ENCODE results near the gene SCN4B. TPM values are rescaled to one million over a fixed set of nuclear protein-coding genes. Genes with fewer than 3 reads are reported as not detected.
A peak's percentile ranks its signal among the peaks of the same experiment; 100 is the strongest.
"Not testable (repeated sequence)": the region's sequence is repeated elsewhere in the genome, so short reads cannot be mapped to it uniquely, and the experiment has no call there.

Gene SCN4B
- total RNA-seq, 1 donor from 2014 or later = 0.07 TPM

- no peak for DNase-seq
- intact Hi-C loops (cut with micrococcal nuclease) = no loop called here
- H3K27ac Mint-ChIP-seq = no peak overlapping the region
Measured at GRCh38 chr11:118184784-118185579, 32.4 kb upstream of the SCN4B start.

GRCh38 chr11:118183691-118184090 is 31.1 kb upstream of the SCN4B start:
- H3K4me3 Mint-ChIP-seq; H3K9me3 Mint-ChIP-seq; H3K27ac Mint-ChIP-seq; H3K4me1 Mint-ChIP-seq; DNase-seq; intact Hi-C loops (cut with micrococcal nuclease); H3K36me3 Mint-ChIP-seq (ENCODE audit: low read depth): not testable (repeated sequence)
- H3K27me3 Mint-ChIP-seq = peaks cover 32% of the 10 kb centered on the region

More at GRCh38 chr11:118184784-118185579, 32.4 kb upstream of the SCN4B start:
- Mint-ChIP-seq H3K9me3 (no peaks in the 10 kb centered on the region), H3K4me1 (peaks cover 3% of the 10 kb centered on the region), H3K27me3 (peaks cover 39% of the 10 kb centered on the region), H3K36me3 (ENCODE audit: low read depth) (no peaks in the 10 kb centered on the region), H3K4me3 (no peak overlapping the region)

- Mint-ChIP-seq H3K36me3 (ENCODE audit: low read depth) (no peaks in the 10 kb centered on the region), H3K4me3 (no peak overlapping the region), H3K9me3 (no peaks in the 10 kb centered on the region), H3K4me1 (peaks cover 2% of the 10 kb centered on the region), H3K27me3 (peaks cover 36% of the 10 kb centered on the region), H3K27ac (no peak overlapping the region)
- intact Hi-C loops (cut with micrococcal nuclease) = no loop called here
- no peak for DNase-seq
Measured at GRCh38 chr11:118180300-118180703, 27.7 kb upstream of the SCN4B start.

DNA sequence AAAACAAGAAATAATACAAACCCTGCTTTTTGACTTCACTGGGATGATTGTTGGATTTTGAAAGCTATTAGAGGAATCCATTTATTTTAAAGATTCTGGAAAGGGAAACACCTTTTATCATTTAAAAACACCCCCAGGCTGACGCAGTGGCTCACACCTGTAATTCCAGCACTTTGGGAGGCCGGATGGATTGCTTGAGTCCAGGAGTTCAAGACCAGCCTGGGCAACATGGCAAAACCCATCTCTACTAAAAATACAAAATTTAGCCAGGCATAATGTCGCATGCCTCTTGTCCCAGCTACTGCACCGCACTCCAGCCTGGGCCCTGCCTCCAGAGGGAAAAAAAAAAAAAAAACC is 24.1 kb upstream of the SCN4B start:
- Mint-ChIP-seq H3K36me3 (ENCODE audit: low read depth) (no peaks in the 10 kb centered on the region), H3K27me3 (peaks cover 20% of the 10 kb centered on the region), H3K27ac (no peak overlapping the region), H3K4me1 (peaks cover 4% of the 10 kb centered on the region), H3K9me3 (no peaks in the 10 kb centered on the region), H3K4me3 (no peak overlapping the region)
- intact Hi-C loops (cut with micrococcal nuclease) = loop anchor here (10.0 kb wide), 1 partner anchor 372 kb away; no protein-coding TSS in a partner anchor
- DNase-seq = no peak

- no peak for DNase-seq
- no peak within 1 kb of the TSS for H3K4me3 Mint-ChIP-seq
- peaks cover 8% of the 10 kb centered on the region for H3K4me1 Mint-ChIP-seq
- no peaks in the 10 kb centered on the region for H3K9me3 Mint-ChIP-seq
- peaks cover 20% of the 10 kb centered on the region for H3K27me3 Mint-ChIP-seq
- H3K36me3 Mint-ChIP-seq (ENCODE audit: low read depth) = no peaks in the 10 kb centered on the region
- intact Hi-C loops (cut with micrococcal nuclease) = loop anchor here (10.0 kb wide), 1 partner anchor 371 kb away; no protein-coding TSS in a partner anchor
- no peak within 1 kb of the TSS for H3K27ac Mint-ChIP-seq
Measured at GRCh38 chr11:118175993-118176777, 23.6 kb upstream of the SCN4B start, which contains the start of gene SCN2B. TSS of gene SCN2B (minus strand) at chr11:118176639. CDS start at chr11:118176431, 208 bp downstream.

DNA sequence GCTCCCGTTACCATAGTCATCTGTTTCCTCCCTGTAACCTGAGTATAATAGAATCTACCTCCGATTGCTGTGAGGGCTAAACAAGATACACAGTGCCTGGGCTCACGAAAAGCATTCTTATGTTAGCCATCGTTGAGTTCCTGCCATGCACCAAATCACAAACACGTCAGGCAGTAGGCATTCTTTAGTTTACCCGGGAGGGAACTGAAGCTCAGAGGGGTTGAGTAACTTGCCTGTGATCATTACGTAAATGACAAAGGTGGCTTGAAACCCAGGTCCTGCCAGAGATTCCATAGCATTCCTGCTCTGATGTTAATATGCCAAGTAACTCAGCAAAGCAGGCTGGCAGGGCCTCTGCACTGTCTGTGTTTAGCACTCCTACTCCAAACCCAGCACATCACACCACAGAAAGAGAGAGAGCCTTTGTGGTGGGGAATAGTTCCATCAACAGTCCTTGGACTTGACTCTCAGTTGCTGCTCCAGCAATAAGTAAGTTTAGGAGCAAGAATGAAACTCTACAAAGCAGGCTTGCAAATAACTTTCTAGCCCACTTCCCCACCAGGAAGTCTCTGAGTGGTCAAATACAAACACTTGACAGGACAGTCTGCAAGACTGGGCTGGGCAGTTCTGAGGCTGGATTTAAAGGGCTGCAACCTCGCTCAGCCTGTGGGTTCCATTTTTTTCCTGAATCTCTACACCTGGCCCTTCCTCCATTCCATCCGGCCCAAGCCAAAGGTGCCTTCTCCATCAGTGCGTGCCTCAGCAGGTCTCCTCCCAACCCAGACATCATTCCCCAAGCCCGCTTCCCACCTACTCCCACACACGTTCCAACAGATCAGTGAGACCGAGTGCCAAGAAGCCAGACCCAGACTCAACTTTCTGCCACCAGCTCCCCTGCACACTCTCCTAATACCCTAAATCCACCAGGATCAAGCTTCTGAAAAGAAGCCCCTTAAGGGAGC is 22.7 kb upstream of the SCN4B start:
- H3K36me3 Mint-ChIP-seq (ENCODE audit: low read depth) = no peaks in the 10 kb centered on the region
- no peak for DNase-seq
- intact Hi-C loops (cut with micrococcal nuclease) = loop anchor here (10.0 kb wide), 1 partner anchor 371 kb away; no protein-coding TSS in a partner anchor
- H3K4me3 Mint-ChIP-seq = no peak overlapping the region
- peaks cover 20% of the 10 kb centered on the region for H3K27me3 Mint-ChIP-seq
- no peak overlapping the region for H3K27ac Mint-ChIP-seq
- H3K4me1 Mint-ChIP-seq = peaks cover 8% of the 10 kb centered on the region
- no peaks in the 10 kb centered on the region for H3K9me3 Mint-ChIP-seq

GRCh38 chr11:118174006-118174567 is 21.5 kb upstream of the SCN4B start:
- Mint-ChIP-seq H3K36me3 (ENCODE audit: low read depth) (no peaks in the 10 kb centered on the region), H3K27ac (no peak overlapping the region), H3K4me1 (peaks cover 8% of the 10 kb centered on the region), H3K9me3 (no peaks in the 10 kb centered on the region), H3K27me3 (peaks cover 21% of the 10 kb centered on the region), H3K4me3 (no peak overlapping the region)
- DNase-seq = no peak
- intact Hi-C loops (cut with micrococcal nuclease) = loop anchor here (10.0 kb wide), 1 partner anchor 369 kb away; no protein-coding TSS in a partner anchor

DNA sequence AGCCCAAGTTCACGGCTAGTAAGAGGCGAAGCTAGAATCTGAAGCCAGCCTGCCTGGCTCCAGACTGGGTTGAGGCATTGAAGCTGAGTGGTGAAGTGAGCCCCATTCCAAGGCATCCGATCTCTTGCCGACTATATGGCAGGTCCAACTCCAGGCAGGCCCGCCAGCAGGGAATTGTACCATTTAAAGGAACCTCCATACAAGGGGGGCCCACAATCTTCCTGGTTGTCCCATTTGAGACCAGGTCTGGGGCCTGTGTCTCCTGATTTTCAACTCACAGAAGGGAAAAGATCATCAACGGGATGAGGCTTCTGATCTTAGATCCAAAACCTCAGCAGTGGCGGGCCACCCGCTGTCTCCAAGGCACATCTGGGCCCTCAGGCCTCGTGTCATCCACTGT is 19.7 kb upstream of the SCN4B start:
- no peaks in the 10 kb centered on the region for H3K9me3 Mint-ChIP-seq
- H3K27ac Mint-ChIP-seq = no peak overlapping the region
- peaks cover 8% of the 10 kb centered on the region for H3K4me1 Mint-ChIP-seq
- no peak overlapping the region for H3K4me3 Mint-ChIP-seq
- peaks cover 20% of the 10 kb centered on the region for H3K27me3 Mint-ChIP-seq
- H3K36me3 Mint-ChIP-seq (ENCODE audit: low read depth) = no peaks in the 10 kb centered on the region
- intact Hi-C loops (cut with micrococcal nuclease) = loop anchor here (10.0 kb wide), 1 partner anchor 368 kb away; no protein-coding TSS in a partner anchor
- DNase-seq = no peak

DNA sequence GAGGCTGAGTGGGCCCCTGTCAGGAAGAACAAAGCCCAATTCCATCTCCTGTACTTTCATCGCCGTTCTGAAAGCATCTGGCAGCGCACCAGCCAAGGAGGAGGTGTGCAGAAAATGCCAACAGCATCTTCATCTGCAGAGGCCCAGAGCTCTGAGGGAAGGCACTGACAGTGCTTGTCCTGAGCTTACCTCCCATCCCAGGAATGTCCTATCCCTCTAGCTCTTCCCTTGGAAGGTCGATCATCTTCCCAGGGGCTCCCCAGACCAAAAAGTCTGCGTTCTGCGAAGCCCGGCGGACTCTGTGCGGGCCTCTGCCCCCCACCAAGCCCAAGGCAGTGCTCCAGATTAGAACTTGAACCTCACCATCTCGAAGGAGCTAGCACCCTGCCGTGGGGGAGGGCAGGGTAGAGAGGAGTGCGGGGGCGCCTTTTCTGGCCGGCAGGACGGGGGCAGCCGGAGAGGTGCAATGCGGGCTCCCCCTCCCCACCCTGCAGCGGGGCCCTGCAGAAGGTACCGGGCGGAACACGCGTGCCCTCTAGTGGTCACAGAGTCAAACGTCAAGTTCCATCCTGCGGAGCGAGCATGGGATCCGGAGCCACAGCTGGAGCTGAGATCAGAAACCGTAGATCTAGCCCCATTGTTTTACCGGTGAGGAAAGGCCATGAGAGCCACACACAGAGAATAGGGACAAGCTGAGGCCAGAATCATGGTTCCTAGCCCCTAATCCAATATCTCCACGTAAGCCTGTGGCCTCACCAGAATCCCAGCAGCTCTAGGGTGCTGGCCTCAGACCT is 18.8 kb upstream of the SCN4B start:
- no peaks in the 10 kb centered on the region for H3K36me3 Mint-ChIP-seq (ENCODE audit: low read depth)
- peak overlapping the region; percentile 12 for H3K4me3 Mint-ChIP-seq
- H3K27ac Mint-ChIP-seq = no peak overlapping the region
- H3K27me3 Mint-ChIP-seq = peaks cover 20% of the 10 kb centered on the region
- DNase-seq = peak; percentile 92
- intact Hi-C loops (cut with micrococcal nuclease) = loop anchor here (1.0 to 10.0 kb wide), 2 partner anchors 26 to 367 kb away; no protein-coding TSS in a partner anchor
- H3K4me1 Mint-ChIP-seq = peaks cover 8% of the 10 kb centered on the region
- H3K9me3 Mint-ChIP-seq = no peaks in the 10 kb centered on the region

GRCh38 chr11:118170882-118171268 is 18.3 kb upstream of the SCN4B start:
- Mint-ChIP-seq H3K27ac (no peak overlapping the region), H3K4me3 (no peak overlapping the region), H3K9me3 (no peaks in the 10 kb centered on the region), H3K36me3 (ENCODE audit: low read depth) (no peaks in the 10 kb centered on the region), H3K27me3 (peaks cover 14% of the 10 kb centered on the region), H3K4me1 (peaks cover 7% of the 10 kb centered on the region)
- DNase-seq = no peak
- intact Hi-C loops (cut with micrococcal nuclease) = loop anchor here (1.0 to 10.0 kb wide), 2 partner anchors 26 to 366 kb away; no protein-coding TSS in a partner anchor

- intact Hi-C loops (cut with micrococcal nuclease) = loop anchor here (10.0 kb wide), 1 partner anchor 365 kb away; no protein-coding TSS in a partner anchor
- H3K9me3 Mint-ChIP-seq = no peaks in the 10 kb centered on the region
- DNase-seq = no peak
Measured at GRCh38 chr11:118170231-118170630, 17.6 kb upstream of the SCN4B start.

More at GRCh38 chr11:118170231-118170630, 17.6 kb upstream of the SCN4B start:
- Mint-ChIP-seq H3K36me3 (ENCODE audit: low read depth) (no peaks in the 10 kb centered on the region), H3K4me1 (peaks cover 7% of the 10 kb centered on the region), H3K27ac (no peak overlapping the region), H3K27me3 (peaks cover 10% of the 10 kb centered on the region), H3K4me3 (no peak overlapping the region)

All from activated CD4-positive, alpha-beta T cell treated with anti-CD3 and anti-CD28 coated beads, Interleukin-2, amount 10 ng/mL, durations not matched to agents 24 days and 14 days (primary cell).